Keratinocyte (primary cell): ENCODE measurements around the gene KCNC1. TPM values are rescaled to one million over a fixed set of nuclear protein-coding genes. Genes with fewer than 3 reads are reported as not detected.
A peak's percentile ranks its signal among the peaks of the same experiment; 100 is the strongest.

Source experiments
- DNase-seq: peaks from one replicate; pipeline ENCODE4 v3.0.0-alpha.2; 2011; ENCODE audit warnings: low read depth, missing footprints, low spot score
- FAIRE-seq: peaks from 2 replicates; lab custom pipeline; 2011; peaks lifted over from hg19 to GRCh38; lab: Jason Lieb, UNC
- H2AFZ ChIP-seq: 2 replicates; pipeline ENCODE4 v1.6.0; 2012; ENCODE audit warnings: low read length, control low read depth, inconsistent platforms; ENCODE audit not compliant: control insufficient read depth
- H3K27ac ChIP-seq: 2 replicates; pipeline ENCODE4 v1.5.1; 2011; ENCODE audit warnings: low read length; ENCODE audit not compliant: control insufficient read depth, insufficient read depth
- H3K27me3 ChIP-seq: 3 replicates; pipeline ENCODE4 v1.6.0; 2011; ENCODE audit warnings: low read length; ENCODE audit not compliant: control insufficient read depth, insufficient read depth; ENCODE audit errors: extremely low read depth
- H3K36me3 ChIP-seq, 2 experiments: 2 replicates in 1 of 2; 3 replicates in 1 of 2; pipeline ENCODE4 v1.5.1; 2011; ENCODE audit warnings: low read length in 2 of 2, mild to moderate bottlenecking in 1 of 2; ENCODE audit not compliant: control insufficient read depth in 2 of 2, insufficient read depth in 2 of 2; ENCODE audit errors: extremely low read depth in 1 of 2
- H3K4me1 ChIP-seq: 3 replicates; pipeline ENCODE4 v1.5.1; 2011; ENCODE audit warnings: low read length; ENCODE audit not compliant: control insufficient read depth, insufficient read depth; ENCODE audit errors: extremely low read depth
- H3K4me2 ChIP-seq: 3 replicates; pipeline ENCODE4 v1.6.0; 2011; ENCODE audit warnings: low read depth, low read length; ENCODE audit not compliant: control insufficient read depth, insufficient read depth; ENCODE audit errors: extremely low read depth
- H3K4me3 ChIP-seq, 3 experiments: fragments of 200-600 bp in 1 of 3; sonication (generic) in 1 of 3; 2 replicates in 2 of 3; 3 replicates in 1 of 3; pipeline ENCODE4 v1.5.1; 2011 to 2016; ENCODE audit warnings: low read length in 3 of 3, mild to moderate bottlenecking in 3 of 3, control low read depth in 2 of 3, inconsistent platforms in 1 of 3, low read depth in 1 of 3, mixed read lengths in 1 of 3, mixed run types in 1 of 3, moderate library complexity in 1 of 3; ENCODE audit not compliant: control insufficient read depth in 2 of 3, insufficient read depth in 2 of 3; ENCODE audit errors: extremely low read depth in 1 of 3
- H3K79me2 ChIP-seq: 2 replicates; pipeline ENCODE4 v1.6.0; 2012; ENCODE audit warnings: low read length; ENCODE audit not compliant: control insufficient read depth, insufficient read depth
- H3K9ac ChIP-seq: 3 replicates; pipeline ENCODE4 v1.6.0; 2011; ENCODE audit warnings: low read length; ENCODE audit not compliant: control insufficient read depth, insufficient read depth; ENCODE audit errors: extremely low read depth
- H3K9me1 ChIP-seq: 3 replicates; pipeline ENCODE4 v1.6.0; 2011; ENCODE audit warnings: low read length; ENCODE audit not compliant: control insufficient read depth, insufficient read depth; ENCODE audit errors: extremely low read depth
- H3K9me3 ChIP-seq: 2 replicates; pipeline ENCODE4 v1.5.1; 2012; ENCODE audit warnings: low read depth, low read length; ENCODE audit not compliant: control insufficient read depth
- H4K20me1 ChIP-seq: 3 replicates; pipeline ENCODE4 v1.6.0; 2011; ENCODE audit warnings: low read length; ENCODE audit not compliant: control insufficient read depth, insufficient read depth; ENCODE audit errors: extremely low read depth
- EZH2 ChIP-seq: IDR thresholded peaks from one replicate; pipeline ENCODE4 v1.6.1; 2012; ENCODE audit warnings: inconsistent platforms, mild to moderate bottlenecking, low read length, moderate library complexity
- dilution Hi-C: fragments of 300-500 bp; cut with MboI; formaldehyde crosslinking; loops from one replicate; pipeline ENCODE4 v1.7.0; 2020; ENCODE audit warnings: low sequenced_read_pairs; ENCODE audit not compliant: extremely low pct_ligation_motif_present
- polyA plus RNA-seq, 5 experiments: library from polyadenylated mRNA; depleted of rRNA in 3 of 5; stranded (reverse) in 3 of 5; stranded (forward) in 1 of 5; unstranded in 1 of 5; fragments of >200 nt; gene quantifications; 1 replicate in 1 of 5; 2 replicates in 3 of 5; 3 replicates in 1 of 5; pipeline versions ENCODE4 v1.2.1 to v1.2.3, GENCODE V29; 2011 to 2012; ENCODE audit warnings: missing spikeins in 2 of 5, low read depth in 1 of 5, low replicate concordance in 1 of 5
- TF ChIP-seq, protein P1 (sequence below), 3 experiments: IDR thresholded peaks in 1 of 3; conservative IDR thresholded peaks in 1 of 3; optimal IDR thresholded peaks in 1 of 3; 2 replicates in 2 of 3; 3 replicates in 1 of 3; pipeline versions ENCODE3 to v1.5.1; 2011; ENCODE audit warnings: low read length in 3 of 3, mild to moderate bottlenecking in 3 of 3, moderate library complexity in 2 of 3, control low read depth in 1 of 3, inconsistent platforms in 1 of 3; ENCODE audit not compliant: insufficient read depth in 2 of 3; ENCODE audit errors: extremely low read depth in 1 of 3

Gene KCNC1
- polyA plus RNA-seq, 1 donor (not counting 4 experiments of a cell fraction or from before 2014, with no cell fraction given): not detected

DNA sequence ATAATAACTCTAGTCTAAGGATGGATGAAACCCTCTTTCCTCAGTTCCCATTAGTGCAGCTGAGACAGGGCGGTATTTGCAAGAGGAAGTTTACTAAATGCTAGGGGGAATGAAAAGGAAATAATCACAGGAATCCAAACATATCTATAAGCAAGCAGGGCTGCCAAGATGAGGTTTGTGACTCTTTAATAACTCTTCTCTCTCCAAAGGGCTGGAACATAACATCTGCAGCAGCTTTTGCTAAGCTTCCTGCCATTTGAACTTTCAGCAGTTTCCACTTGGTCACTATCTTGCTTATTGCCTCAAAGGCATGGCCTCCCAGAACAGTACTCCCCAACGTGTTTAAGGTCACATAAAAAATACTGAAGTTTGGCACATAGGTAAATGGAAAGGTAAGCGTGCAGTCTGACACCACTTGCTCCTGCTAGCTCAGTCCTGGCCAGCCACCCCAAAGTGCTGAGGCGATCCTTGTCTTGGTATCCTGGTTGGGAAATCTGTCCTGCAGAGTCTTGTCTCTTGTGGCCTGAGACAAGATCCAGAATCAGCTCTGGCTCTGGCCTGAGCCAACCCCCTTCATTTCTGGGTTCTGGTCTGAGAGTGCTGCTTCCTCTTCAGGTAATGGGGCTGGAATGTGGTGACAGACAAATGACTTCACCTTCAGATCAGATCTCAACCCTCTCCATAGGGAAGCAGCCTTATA, 81.8 kb downstream of the KCNC1 start:
- Histone ChIP-seq H3K36me3 (no peaks in the 10 kb centered on the region), H4K20me1 (no peaks in the 10 kb centered on the region), H3K27me3 (no peaks in the 10 kb centered on the region), H3K27ac (no peak overlapping the region), H3K4me3 (no peak overlapping the region), H3K4me2 (peak overlapping the region; percentile 16), H3K4me1 (peaks cover 24% of the 10 kb centered on the region), H3K79me2 (no peaks in the 10 kb centered on the region), H3K9ac (no peak overlapping the region), H3K9me3 (no peaks in the 10 kb centered on the region), H2AFZ (no peak overlapping the region), H3K9me1 (no peaks in the 10 kb centered on the region)
- DNase-seq: no peak
- dilution Hi-C loops: no loop called here
- TF ChIP-seq EZH2: no peak
- TF ChIP-seq, protein P1, sequence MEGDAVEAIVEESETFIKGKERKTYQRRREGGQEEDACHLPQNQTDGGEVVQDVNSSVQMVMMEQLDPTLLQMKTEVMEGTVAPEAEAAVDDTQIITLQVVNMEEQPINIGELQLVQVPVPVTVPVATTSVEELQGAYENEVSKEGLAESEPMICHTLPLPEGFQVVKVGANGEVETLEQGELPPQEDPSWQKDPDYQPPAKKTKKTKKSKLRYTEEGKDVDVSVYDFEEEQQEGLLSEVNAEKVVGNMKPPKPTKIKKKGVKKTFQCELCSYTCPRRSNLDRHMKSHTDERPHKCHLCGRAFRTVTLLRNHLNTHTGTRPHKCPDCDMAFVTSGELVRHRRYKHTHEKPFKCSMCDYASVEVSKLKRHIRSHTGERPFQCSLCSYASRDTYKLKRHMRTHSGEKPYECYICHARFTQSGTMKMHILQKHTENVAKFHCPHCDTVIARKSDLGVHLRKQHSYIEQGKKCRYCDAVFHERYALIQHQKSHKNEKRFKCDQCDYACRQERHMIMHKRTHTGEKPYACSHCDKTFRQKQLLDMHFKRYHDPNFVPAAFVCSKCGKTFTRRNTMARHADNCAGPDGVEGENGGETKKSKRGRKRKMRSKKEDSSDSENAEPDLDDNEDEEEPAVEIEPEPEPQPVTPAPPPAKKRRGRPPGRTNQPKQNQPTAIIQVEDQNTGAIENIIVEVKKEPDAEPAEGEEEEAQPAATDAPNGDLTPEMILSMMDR (optimal IDR thresholded peaks at IDR 0.05 in 1 of 3, IDR thresholded peaks at IDR 0.05 in 1 of 3, conservative IDR thresholded peaks at IDR 0.05 in 1 of 3; ENCODE audit: extremely low read depth in 1 of 3, insufficient read depth in 2 of 3, low read length in 3 of 3): no peak
- FAIRE-seq: no peak

DNA sequence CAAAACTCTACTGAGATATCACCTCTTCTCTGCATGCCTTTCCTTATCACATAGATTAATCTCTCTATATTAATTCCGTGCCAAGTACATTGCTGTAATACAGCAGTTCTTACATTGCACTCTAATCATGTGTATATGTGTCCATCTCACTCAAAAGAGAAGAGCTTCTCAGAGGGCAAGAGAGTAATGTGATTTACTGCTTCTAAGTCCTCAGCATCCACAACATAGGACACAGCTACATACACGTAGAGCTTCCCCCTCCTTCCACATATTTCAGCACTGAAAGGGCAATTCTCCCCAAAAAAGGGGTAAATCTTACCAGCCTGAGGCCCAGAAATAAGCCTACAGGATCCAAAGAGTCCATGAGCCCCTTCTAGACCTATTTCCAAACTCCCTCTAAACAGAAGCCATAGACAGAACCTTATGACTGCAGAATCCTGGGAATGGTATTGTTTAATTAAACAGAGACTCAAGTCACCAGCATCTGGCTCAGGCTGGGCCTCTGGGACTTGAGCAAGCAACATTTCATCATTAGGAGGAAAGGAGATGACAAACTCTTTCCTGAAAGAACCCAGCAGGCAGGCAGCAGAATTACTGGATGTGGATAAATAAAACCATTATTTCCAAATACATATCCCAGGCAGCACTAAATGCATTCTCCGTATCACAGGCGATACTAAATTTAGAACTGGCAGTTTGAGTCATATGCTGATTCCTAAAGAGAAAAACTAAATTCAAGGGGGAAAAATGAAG, 87.2 kb downstream of the KCNC1 start:
- Histone ChIP-seq H2AFZ (no peak overlapping the region), H3K9me1 (no peaks in the 10 kb centered on the region), H3K4me3 (no peak overlapping the region), H3K36me3 (no peaks in the 10 kb centered on the region), H3K79me2 (no peaks in the 10 kb centered on the region), H4K20me1 (no peaks in the 10 kb centered on the region), H3K9me3 (no peaks in the 10 kb centered on the region), H3K9ac (no peak overlapping the region), H3K27me3 (no peaks in the 10 kb centered on the region), H3K27ac (no peak overlapping the region), H3K4me1 (peaks cover under 1% of the 10 kb centered on the region), H3K4me2 (no peak overlapping the region)
- DNase-seq (no peak), FAIRE-seq (no peak)
- dilution Hi-C loops: no loop called here
- TF ChIP-seq EZH2: no peak
- TF ChIP-seq, protein P1 (optimal IDR thresholded peaks at IDR 0.05 in 1 of 3, IDR thresholded peaks at IDR 0.05 in 1 of 3, conservative IDR thresholded peaks at IDR 0.05 in 1 of 3; ENCODE audit: extremely low read depth in 1 of 3, insufficient read depth in 2 of 3, low read length in 3 of 3): no peak
